ENCODE data around the gene HSPA4L. TPM values are rescaled to one million over a fixed set of nuclear protein-coding genes. Genes with fewer than 3 reads are reported as not detected.

Gene HSPA4L
- polyA plus RNA-seq (ENCODE audit: insufficient read length in 10 of 10): 100 to 1,000 TPM in 1 of 10 donors, 10 to 100 TPM in 2, 1 to 10 TPM in 7; 5.4 to 150 (median 8.1) TPM
- long read RNA-seq, donor 1, full-length matches to known transcripts: 1 of 1 reads
- long read RNA-seq, donor 1, partial matches to known transcripts: 0 of 1 reads
- long read RNA-seq, donor 1, other reads (novel, unspliced or antisense): 0 of 1 reads
- long read RNA-seq, donor 2, full-length matches to known transcripts: 1 of 1 reads
- long read RNA-seq, donor 2, partial matches to known transcripts: 0 of 1 reads
- long read RNA-seq, donor 2, other reads (novel, unspliced or antisense): 0 of 1 reads
- long read RNA-seq, donor 3: 0 reads
- long read RNA-seq, donor 4: 0 reads
- long read RNA-seq, donor 5: 0 reads
- long read RNA-seq, donor 6: 0 reads
- long read RNA-seq, donor 7: 0 reads
- long read RNA-seq, donor 8: 0 reads
- long read RNA-seq, donor 9: 0 reads

DNA sequence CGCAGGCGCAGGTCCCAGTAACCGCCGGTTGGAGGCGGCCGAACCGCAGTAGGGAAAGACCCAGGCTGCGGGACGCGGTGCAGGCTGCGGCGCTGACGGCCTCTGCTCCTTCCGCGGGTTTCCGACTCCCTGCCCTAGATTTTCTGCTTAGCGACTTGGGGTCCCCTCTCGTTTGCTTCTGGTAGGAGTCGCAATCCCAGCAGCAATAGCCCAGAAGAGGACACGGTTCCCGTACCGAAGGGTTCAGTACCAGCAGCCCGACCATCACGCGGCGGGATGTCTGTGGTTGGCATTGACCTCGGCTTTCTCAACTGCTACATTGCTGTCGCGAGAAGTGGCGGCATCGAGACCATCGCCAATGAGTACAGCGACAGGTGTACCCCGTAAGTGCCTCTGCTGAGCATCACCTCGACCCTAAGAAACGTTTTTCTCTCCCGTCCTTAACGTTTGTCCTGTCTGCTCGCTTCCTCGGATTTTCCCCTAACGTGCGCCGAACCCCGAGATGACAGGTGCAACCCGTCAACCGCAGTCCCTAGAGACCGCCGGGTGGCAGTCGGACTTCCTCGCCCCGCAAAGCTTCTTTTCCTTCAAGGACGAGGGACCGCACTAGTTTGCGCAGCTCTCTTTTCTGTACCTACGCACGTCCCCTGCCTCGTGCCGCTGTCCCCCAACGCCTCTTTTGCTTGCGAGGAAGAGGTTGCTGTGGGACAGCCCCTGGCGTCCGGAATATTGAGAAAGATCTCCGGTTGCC is at the start of gene HSPA4L:
HSPA4L (plus strand) TSS at position 48 of the 751 bp plus-strand sequence; CDS start at position 277, 229 bp downstream.
- DNase-seq: peak in 2 of 3 donors; percentile 43 to 93

GRCh38 chr4:127732623-127733328 is 49.3 kb upstream of the HSPA4L start:
- DNase-seq: peak; percentile 28 to 59 (median 35)

DNA sequence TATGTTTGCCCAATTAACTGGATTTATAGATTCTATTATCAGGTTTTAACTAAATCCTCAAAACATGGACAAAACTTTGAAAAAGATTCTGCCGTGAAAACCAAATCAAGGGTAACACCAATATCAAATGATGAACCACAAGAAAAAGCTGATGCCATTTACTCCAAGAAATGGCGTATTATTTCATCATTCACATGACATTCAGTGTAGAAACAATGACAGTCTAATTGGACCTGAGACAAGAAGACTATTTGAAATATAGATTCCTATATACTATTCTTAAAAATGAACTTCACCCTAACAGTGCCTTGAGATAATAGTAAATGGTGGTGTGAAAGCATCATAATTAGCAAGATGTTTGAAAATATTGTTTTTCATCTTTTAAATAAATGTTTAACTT is 47.1 kb upstream of the HSPA4L start:
- no peak for DNase-seq

- peak; percentile 12 to 55 (median 23) for DNase-seq
These were observed 44.8 kb upstream of the HSPA4L start for GRCh38 chr4:127737295-127737694.

DNA sequence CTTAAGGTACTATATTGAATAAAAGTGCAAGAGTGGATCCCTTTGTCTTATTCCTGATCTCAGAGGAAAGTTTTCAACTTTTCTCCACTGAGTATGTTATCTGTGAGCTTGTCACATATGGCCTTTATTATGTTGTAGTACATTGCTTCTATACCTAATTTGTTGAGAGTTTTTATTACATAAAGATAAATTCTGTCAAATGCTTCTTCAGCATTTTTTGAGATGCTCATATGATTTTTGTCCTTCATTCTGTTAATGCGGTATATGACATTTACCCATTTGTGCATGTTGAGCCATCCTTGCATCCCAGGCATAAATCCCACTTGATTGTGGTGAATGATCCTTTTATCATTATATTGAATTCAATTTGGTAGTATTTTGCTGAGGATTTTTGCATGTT is 40.9 kb upstream of the HSPA4L start:
- no peak for DNase-seq

- DNase-seq: no peak
These were observed 34.2 kb upstream of the HSPA4L start for GRCh38 chr4:127747883-127748282.

DNA sequence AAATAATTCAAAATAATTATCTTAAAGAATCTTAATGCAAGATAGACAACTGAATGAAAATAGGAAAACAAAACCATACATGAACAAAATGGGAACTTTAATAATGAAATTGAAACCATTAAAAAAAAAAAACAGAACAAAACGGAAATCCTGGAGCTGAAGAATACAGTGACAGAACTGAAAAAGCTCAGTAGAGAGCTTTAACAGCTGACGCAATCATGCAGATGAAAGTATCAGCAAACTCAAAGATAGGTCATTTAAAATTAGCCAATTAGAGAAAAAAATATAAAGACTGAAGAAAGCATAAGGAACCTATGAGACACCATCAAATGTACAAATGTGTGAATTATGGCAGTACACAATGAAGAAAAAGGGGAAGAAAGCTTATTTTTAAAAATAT is 33.2 kb upstream of the HSPA4L start:
- DNase-seq: no peak

GRCh38 chr4:127756906-127757305 is 25.2 kb upstream of the HSPA4L start:
- DNase-seq: no peak

DNA sequence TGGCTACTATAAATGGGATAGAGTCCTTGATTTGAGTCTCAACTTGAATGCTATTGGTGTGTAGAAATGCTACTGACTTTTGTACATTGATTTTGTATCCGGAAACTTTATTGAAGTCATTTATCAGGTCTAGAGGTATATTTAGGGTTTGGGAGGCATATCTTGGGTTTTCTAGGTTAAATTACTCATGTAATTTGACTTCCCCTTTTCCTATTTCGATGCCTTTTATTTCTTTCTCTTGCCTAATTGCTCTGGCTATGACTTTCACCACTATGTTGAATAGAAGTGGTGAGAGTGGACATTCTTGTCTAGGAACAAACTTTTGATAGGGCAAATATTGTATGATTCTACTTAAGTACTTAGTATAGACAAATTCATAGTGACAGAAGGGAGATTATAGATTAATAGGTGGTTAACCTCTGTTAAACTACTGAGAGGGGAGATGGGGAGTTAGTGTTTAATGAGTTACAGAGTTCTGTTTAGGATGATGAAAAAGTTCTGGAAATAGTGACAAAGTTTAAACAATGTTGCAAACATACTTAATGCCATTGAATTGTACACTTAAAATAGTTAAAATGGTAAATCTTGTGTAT is 22.8 kb upstream of the HSPA4L start:
- DNase-seq: no peak

DNA sequence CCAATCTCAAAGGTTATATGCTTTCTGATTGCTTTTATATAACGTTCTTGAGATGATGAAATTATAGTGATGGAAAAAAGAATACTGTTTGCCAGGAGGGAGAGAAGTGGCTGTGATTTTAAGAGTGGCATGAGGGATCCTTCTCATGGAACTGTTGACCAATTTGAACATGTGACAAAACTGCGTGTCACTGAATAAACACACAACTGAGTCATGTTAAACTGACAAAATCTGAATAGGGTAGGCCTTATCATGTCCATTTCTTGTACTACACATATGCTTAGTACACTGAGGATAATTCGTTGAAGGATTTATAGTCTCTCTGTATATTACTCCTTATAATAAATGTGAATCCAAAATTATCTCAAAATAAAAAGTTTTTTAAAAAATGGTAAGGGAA is 22.2 kb upstream of the HSPA4L start:
- DNase-seq: no peak

GRCh38 chr4:127771535-127772275 is 10.4 kb upstream of the HSPA4L start:
- DNase-seq: no peak

GRCh38 chr4:127772769-127773671 is 9.1 kb upstream of the HSPA4L start:
- DNase-seq: no peak

GRCh38 chr4:127775843-127776242 is 6.3 kb upstream of the HSPA4L start:
- no peak for DNase-seq

DNA sequence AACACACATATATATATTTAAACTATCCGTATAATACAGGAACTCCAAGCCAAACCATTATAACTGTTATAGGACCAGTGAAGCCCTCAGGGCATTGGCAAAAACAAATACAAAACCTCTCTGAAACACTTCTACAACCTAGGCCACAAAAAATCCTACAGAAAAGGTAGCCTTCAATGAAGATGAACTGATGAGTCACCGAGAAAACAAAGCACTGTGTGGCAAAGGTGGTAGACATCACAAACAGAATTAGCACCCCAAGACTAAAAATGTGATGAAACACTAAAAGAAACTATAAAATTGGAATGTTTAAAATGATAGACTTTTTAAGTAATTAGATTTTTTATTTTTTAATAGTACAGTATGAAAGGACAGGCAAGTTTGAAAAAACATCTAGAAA is 5.5 kb upstream of the HSPA4L start:
- no peak for DNase-seq

- DNase-seq: no peak
These were observed 4.6 kb upstream of the HSPA4L start for GRCh38 chr4:127777487-127777886.

- no peak for DNase-seq
These were observed 4.0 kb upstream of the HSPA4L start for GRCh38 chr4:127778102-127778501.

- peak in 1 of 3 donors; percentile 11 for DNase-seq
These were observed 1.5 kb upstream of the HSPA4L start for GRCh38 chr4:127780598-127780997.

- DNase-seq: peak; percentile 29 to 86 (median 47)
These were observed 660 bp upstream of the HSPA4L start for GRCh38 chr4:127781300-127782024.

GRCh38 chr4:127782025-127782274 is 172 bp upstream of the HSPA4L start:
- peak in 2 of 3 donors; percentile 85 to 96 for DNase-seq

All from muscle of back (tissue), 13 donors.